ENCODE data around the gene SMIM12.

SMIM12 gene

DNA sequence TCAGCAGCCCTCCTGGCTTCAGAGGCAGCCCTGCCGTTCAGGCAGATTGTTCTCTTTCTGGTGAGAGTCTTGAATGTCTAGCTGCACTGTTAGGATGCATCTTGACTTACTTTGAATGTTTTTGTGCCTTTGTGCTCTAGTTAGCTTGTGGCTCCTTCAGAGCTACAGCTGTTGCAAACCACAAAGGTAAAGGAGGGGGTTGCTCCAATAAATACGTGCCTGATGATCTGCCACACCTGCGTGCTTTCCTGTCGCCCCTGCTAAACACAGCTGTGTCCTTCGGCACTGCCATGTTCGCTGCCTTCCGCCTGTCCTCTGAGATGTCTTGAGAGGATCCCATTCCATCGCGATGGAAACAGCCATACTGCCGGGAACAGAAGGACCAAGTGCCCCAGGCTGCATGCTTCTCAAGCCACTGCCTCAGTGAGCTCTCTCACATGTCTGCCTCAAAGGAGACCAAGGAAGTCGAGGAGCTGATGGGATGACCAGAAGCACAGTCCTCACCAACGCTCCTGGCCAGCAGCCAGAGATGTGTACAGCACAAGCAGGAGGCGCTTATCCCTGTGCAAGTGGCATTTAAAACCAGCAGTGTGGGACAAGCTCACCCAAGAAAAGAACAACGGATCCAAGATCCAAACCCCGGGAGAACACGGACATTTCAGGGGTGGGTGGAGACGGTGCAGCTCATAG lies 12.0 kb upstream of the SMIM12 start:
- DNase-seq, result no peak

DNA sequence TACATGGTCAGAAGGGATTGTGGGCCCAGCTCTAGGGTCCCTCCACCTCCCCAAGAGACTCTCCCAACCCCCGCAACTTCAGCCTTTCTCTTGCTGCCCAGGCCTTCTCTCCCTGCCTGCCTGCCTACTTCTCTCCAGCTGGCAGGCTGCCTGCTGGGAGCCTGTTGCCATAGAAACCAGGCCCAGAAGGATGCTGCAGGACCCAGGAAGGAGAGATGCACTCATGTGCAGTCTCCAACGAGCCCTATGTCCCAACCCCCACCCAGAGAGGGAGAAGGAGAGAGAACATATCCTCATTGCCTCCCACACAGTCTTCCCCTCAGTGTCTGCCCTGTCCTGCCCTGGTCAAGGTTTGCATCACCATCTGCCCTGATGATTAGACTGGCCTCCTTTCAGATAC lies 10.8 kb upstream of the SMIM12 start:
- DNase-seq, result no peak

- no peak for DNase-seq
Observed at GRCh38 chr1:34869760-34870159, 10.2 kb upstream of the SMIM12 start.

DNA sequence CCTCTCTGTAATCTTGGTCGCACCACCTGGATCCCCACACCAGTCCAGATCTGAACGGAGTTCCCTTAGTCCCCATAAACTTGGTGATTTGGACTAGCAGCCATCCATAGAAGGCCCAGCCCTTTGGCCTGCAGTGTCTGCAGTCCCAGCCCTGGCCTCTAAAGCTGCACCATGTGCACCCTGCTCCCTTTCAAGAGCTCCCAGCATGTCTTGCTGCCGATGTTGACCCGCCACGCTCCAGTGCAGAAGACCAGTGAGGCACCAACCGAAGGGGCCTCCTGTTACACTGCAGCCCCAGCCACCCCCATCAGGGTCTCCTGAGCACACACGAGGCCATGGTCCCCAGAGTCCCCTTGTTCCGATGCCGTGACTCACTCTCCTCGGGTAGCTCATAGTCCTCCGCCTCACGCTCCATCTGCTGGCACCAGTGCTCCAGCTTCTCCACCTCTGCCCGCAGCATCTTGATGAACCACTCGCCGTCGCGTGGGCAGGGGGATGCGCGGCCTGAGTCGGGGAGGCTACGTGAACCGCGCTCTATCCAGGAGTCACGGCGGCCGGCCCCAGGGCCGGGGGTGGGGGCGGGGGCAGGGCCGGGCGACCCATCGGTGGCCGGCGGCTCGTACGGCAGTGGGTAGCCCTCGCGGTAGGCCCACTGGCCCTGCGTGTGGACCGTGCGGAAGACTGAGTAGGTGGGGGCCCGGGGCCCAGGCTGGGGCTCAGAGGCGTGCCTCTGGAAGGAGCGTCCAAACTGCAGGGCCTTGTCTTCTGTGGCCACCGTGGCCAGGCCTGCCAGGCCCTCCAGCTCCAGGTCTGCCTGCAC lies 8.9 kb upstream of the SMIM12 start:
- DNase-seq, result no peak

DNA sequence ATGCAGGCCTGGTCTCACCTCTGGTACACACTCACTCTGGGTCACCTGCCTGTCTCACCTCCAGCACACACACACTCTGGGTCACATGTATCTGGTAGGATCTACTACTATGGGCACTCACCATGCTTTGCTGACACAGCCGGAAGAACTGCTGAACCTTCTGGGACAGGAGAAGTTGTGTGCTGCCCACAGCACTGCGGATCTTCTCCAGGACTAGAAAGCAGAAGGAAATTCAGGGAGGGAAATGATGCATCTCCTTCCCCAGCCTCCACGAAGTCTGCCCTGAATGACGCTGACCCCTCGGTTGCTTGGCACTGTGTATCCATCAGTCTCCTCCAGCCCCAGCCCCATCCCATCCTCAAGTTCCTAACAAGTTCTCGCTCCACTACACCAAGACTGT lies 7.9 kb upstream of the SMIM12 start:
- no peak for DNase-seq

DNA sequence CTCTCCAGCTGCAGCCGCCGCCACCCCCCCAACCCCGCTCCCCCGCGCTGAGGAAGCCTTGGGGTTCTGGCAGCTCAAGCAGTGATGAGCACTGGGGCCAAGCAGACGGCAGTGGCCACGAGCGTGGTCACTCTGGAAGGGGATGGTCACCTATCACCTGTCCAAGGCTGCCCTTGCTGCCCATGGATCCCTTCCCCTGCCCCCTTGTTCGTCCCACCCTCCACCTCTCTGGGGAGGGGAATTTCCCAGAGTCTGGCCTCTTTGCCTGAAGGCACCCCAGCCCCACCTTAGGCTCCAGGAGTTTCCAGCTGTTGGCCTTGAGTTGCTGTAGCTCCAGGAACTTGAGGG lies 7.2 kb upstream of the SMIM12 start:
- DNase-seq, result no peak

DNA sequence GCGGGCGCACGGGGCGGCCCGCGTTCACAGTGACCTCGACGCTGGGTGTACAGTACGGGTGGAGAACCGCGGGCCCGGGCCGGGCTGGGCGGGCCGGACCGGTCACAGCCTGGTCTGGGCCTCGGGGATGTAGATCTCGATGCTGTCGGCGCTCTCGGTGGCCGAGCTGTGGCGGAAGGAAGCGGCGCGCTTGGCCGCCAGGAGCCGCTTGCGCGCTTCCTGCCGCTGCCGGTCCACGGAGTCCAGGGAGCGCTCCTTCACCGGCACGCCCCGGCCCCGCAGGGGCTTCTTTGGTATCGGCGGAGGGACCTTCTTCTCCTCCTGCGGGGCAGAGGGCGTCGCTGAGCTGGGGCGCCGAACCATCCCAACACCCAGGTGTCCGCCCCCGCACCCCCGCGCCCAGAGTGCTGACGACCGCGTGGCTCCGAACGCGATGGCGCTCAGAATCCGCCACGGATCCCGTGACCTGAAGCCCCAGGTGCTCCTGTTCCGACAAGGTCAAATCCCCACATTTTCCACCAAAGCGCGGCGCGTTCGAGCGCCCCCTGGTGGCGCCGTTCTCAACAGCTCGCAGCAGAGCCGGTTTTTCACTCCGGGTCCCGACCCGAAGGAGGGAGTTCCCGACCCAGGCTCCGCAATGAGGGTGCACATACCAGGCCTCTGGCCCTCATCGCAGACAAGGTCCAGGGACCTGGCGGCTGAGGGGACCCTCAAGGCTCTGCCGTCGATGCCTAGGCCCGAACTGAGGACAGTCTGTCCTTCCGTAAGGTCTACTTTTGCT lies 6.6 kb upstream of the SMIM12 start:
- peak; percentile 85 for DNase-seq

DNA sequence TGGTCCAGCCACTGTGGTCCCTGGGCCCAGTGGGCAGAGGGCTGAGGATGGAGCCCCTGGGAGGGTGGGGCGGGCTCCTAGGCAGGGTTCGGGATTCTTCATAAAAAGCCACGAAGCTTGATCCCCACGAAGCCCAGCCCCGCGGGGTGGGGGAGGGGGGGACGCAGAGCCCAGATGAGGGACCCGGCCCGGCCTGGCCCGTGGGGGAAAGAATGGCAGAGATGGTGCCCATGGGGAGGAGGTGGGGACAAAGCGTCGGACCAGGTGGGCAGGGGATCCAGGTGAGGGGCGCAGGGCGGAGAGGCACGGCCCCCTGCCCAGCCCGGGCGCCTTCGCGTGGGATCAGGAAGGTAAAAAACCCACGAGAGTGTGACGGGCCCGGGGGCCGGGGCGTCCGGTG lies 6.0 kb upstream of the SMIM12 start:
- no peak for DNase-seq

DNA sequence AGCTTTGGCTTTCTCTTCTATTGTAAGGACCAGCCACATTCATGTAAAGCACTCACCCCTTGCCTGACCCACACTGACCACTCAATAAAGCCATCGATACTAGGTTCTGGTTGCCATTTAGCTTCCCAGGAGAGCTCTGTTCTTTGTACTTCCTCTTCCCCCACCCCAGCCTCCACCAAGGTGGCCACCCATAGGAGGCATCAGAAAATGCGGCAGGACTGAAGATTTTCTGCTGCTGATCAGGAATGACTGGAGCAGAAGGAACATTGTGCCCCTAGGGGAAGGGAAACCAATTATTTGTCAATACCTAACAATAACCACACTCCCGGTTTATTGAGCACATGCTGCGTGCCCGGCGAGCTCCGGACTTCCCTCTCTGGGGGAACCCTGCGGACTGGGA lies 5.2 kb upstream of the SMIM12 start:
- DNase-seq, result no peak

DNA sequence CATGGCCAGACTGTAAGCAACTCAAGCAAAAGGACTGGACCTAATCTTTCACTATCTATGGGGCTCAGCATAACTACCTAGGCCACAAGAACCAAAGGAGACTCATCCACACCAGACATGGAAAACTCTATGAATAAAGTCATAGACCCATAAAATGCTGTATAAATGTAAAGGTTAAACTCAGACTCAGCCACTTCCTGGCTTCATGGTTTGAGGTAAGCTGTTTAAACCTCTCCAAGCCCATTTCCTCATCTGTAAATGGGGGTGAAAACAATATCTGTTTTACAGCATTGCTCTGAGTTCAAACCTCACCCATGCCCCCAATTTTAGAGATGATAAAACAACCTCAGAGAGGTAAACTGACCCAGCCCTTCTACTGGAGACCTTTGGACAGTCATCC lies 4.0 kb upstream of the SMIM12 start:
- DNase-seq, result no peak

GRCh38 chr1:34858901-34859445 lies 576 bp downstream of the SMIM12 start:
- peak; percentile 36 for DNase-seq

GRCh38 chr1:34856697-34857096 lies 2.9 kb downstream of the SMIM12 start:
- no peak for DNase-seq

DNA sequence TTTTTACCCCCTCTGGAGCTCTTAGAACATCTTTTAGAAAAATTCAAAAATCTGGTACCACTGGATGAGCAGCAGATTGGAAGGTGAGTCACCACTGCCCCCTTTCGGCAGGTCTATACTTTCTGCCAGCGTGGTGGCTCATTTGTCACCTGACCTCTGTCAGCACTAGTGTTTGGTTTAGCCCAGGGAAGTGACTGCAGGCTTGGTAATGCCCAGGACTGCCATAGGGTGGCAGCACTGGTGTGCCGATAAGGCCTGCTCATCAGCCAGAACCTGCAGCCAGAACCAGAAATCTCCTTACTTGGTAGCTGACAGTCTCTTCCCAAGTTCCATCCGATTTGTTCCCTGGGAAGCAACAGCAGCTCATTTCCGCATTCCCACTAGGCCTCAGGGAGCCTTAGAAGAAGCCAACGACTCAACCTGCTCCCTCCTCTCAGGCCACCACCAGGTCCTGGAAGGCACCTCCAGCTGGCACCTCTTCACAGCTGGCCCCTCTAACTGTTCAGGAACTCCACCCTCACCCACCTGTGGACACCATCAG lies 6.8 kb downstream of the SMIM12 start:
- peak; percentile 88 for DNase-seq

DNA sequence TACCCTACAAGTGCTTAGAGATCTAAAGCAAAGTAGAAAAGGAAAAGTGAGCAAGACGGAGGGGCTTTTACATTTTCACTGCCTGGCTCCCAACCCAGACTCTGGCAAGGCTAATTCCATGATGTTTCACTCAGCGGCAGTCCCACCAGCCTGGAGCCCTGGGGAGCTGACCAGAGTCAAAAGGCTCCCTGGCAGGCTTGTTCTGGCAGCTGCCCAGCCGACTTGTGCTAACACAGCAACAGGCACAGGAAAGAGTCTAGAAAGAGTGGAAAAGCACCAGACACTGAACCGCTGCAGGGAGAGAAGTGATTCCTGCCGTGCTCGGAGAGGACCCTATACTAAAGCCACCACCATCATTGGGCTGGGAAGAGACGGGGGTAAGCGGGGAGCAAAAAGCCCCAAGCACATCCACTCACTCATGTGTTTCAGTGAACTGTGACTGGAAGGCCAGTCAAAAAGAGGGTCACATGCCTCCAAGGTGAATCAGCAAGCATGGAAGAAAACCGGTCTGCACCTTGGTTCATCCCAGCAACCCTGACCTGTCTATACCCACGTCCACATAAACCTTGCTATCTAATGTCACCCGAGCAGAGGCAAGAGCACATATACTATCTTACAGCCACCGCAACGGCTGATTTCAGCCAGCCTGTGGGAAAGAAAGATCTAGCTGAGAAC lies 8.0 kb downstream of the SMIM12 start:
- no peak for DNase-seq

DNA sequence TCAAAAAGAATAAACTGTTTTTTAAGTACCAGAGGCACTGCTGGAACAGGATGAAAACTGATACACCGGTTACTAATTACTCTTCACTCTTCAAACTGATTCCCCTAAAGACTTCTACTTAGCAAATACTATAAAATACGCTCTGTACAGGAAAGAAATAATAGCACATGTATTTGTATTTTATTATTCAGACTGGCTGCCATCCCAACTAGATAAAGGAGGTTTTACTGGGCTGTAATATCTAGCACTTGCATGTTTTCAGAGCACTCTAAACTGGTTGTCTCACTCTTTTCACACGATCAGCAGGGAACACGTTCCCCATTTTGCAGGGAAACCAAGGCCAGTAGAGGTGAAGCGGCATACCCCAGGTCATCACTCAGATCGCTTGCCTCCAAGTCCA lies 9.2 kb downstream of the SMIM12 start:
- no peak for DNase-seq

GRCh38 chr1:34847094-34847493 lies 12.5 kb downstream of the SMIM12 start:
- no peak for DNase-seq

DNA sequence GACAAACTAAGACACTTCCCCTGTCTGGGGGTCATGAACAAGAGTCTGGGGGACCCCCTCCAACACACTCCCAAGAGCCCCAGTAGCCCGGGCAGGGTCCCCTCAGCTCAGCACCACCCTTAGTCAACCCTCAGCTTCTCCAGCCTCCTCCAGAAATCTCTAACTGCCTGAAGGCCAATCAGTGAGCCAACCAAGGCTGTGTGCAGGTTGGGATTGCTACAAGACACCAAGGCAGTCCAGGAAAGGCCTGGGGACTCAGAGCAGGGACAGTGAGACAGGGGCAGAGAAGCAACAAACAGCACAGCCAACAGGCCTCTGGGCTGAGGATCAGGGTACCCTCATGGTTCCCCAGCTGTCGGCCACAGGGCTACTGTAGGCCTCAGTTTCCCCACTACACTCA lies 13.3 kb downstream of the SMIM12 start:
- no peak for DNase-seq

GRCh38 chr1:34845131-34845901 lies 14.2 kb downstream of the SMIM12 start:
- DNase-seq, result no peak

DNA sequence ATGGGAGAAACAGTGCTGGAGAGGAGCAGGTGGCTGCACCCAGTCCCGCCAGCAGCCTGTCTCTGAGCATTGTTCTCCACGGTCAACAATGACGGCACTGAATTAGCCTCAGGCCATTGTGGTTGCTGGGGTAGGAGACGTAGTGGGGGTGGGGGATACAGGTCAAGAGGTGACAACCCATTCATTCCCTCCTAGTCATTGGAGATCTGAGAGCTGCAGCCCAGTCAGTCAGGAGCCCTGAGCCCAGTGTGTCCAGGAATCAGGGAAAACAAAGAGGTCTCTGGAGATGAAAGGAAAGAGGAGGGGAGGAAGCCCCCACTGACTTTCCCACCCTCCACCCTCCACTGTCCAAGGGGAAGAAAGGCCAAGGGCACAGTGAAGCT lies 15.3 kb downstream of the SMIM12 start:
- no peak for DNase-seq

DNA sequence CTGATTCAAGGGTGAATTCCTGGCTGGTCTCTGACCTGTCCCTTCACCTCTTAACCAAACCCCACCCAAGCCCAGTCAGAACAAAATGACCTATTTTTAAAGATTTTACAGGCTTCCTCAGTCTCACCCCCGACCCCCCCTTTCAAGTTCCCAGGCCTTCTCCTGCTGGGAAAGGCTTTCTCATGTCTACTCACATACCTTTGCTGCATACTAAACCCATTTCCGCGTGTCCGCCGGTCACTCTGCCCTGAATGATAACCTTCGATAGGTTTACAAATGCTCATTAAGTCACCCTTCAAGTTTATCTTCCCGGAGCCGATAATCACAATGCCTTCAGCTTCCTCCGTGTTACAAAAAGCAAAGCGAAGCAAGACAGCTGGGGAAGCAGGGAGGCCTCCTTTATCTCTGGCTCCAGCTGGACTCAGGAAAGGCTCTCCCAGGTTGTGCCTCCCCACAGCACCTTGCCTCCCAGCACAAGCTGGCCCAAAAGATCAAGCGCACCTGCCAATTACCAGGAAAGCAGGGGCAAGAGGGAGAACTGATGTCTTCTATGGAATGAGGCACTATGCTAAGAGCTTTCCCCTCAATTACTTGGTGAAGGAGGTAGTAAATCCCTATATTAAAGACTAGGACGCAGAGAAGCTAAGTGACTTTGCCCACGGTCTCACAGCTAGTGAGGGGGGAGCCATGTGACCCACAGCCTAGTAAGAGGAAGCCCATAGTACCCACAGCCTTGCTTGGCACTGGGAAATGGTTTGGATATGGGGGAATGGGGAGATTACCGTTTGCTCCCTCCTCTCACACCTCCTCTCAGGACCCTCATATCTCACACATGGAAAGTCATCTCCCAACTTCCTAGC lies 15.9 kb downstream of the SMIM12 start:
- DNase-seq, result peak; percentile 6

- DNase-seq, result no peak
Observed at GRCh38 chr1:34842952-34843371, 16.6 kb downstream of the SMIM12 start.
